ENCODE data around the gene BRSK1.

The BRSK1 gene

DNA sequence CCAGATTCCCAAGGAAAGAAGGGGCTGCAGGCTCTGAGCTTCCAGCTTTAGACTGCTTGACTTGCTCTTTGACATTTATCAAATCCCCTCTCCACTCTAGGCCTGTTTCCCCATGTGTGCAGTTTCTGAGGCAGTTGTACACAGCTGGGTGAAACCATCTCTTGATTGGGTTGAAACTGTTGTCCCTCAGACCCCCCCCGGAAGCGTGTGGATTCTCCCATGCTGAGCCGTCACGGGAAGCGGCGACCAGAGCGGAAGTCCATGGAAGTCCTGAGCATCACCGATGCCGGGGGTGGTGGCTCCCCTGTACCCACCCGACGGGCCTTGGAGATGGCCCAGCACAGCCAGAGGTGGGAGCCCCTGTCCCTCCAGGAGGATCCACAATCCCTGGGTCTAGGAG is 19.7 kb downstream of the BRSK1 start:
- no peaks in the 10 kb centered on the region for H3F3A ChIP-seq (ENCODE audit: control insufficient read depth, insufficient read depth)
- no peaks in the 10 kb centered on the region for H3K79me2 ChIP-seq (ENCODE audit: control insufficient read depth, low read length)
- no peaks in the 10 kb centered on the region for H4K20me1 ChIP-seq (ENCODE audit: control insufficient read depth, insufficient read depth, low read depth, low read length)
- no peak for TF ChIP-seq EZH2phosphoT487 (IDR thresholded peaks at IDR 0.05; ENCODE audit: borderline replicate concordance, low read length)
- no peak for TF ChIP-seq CTCF (IDR thresholded peaks at IDR 0.05; ENCODE audit: low read depth, low read length, poor library complexity, severe bottlenecking)
- H3K4me1 ChIP-seq (ENCODE audit: control insufficient read depth, low read length), result peaks cover 37% of the 10 kb centered on the region
- peaks cover 16% of the 10 kb centered on the region for H3K27me3 ChIP-seq (ENCODE audit: control insufficient read depth, low read length)
- H3K36me3 ChIP-seq (ENCODE audit: control insufficient read depth, low read length), result no peaks in the 10 kb centered on the region
- no peak overlapping the region for H3K27ac ChIP-seq (ENCODE audit: low read depth, low read length)
- no peak overlapping the region for H3K4me2 ChIP-seq (ENCODE audit: low read length)
- H3K9me3 ChIP-seq (ENCODE audit: control insufficient read depth, insufficient read depth, low read length), result no peaks in the 10 kb centered on the region
- H3K4me3 ChIP-seq (ENCODE audit: low read length), result no peak overlapping the region
- H3K9me2 ChIP-seq (replicated peaks; ENCODE audit: control insufficient read depth, low read length), result no peaks in the 10 kb centered on the region

DNA sequence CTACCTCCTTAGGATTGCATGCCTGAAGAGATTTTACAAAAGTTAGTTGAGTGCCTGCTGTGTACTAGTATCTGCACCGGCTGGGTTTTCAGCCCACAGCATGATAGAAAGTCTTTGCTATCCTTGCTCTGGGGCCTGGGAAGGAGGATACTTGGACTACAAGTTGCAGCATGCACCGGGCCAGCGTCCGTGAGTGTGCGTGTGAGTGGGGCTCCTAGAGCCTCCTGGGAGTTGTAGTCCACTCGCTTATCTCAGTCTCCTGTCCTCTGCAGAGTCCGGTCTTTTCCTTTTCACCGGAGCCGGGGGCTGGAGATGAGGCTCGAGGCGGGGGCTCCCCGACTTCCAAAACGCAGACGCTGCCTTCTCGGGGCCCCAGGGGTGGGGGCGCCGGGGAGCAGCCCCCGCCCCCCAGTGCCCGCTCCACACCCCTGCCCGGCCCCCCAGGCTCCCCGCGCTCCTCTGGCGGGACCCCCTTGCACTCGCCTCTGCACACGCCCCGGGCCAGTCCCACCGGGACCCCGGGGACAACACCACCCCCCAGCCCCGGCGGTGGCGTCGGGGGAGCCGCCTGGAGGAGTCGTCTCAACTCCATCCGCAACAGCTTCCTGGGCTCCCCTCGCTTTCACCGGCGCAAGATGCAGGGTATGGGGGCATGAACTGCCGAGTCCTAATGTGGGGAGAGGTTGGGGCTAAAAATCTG is 20.6 kb downstream of the BRSK1 start:
- Histone ChIP-seq H3K9me2 (replicated peaks; ENCODE audit: control insufficient read depth, low read length) (no peaks in the 10 kb centered on the region), H3K27ac (ENCODE audit: low read depth, low read length) (no peak overlapping the region), H4K20me1 (ENCODE audit: control insufficient read depth, insufficient read depth, low read depth, low read length) (no peaks in the 10 kb centered on the region), H3K4me1 (ENCODE audit: control insufficient read depth, low read length) (peaks cover 36% of the 10 kb centered on the region), H3K36me3 (ENCODE audit: control insufficient read depth, low read length) (no peaks in the 10 kb centered on the region), H3K27me3 (ENCODE audit: control insufficient read depth, low read length) (peaks cover 10% of the 10 kb centered on the region), H3F3A (ENCODE audit: control insufficient read depth, insufficient read depth) (no peaks in the 10 kb centered on the region), H3K4me3 (ENCODE audit: low read length) (no peak overlapping the region), H3K4me2 (ENCODE audit: low read length) (no peak overlapping the region), H3K9me3 (ENCODE audit: control insufficient read depth, insufficient read depth, low read length) (no peaks in the 10 kb centered on the region), H3K79me2 (ENCODE audit: control insufficient read depth, low read length) (no peaks in the 10 kb centered on the region)
- TF ChIP-seq EZH2phosphoT487 (IDR thresholded peaks at IDR 0.05; ENCODE audit: borderline replicate concordance, low read length) (no peak), CTCF (IDR thresholded peaks at IDR 0.05; ENCODE audit: low read depth, low read length, poor library complexity, severe bottlenecking) (no peak)

DNA sequence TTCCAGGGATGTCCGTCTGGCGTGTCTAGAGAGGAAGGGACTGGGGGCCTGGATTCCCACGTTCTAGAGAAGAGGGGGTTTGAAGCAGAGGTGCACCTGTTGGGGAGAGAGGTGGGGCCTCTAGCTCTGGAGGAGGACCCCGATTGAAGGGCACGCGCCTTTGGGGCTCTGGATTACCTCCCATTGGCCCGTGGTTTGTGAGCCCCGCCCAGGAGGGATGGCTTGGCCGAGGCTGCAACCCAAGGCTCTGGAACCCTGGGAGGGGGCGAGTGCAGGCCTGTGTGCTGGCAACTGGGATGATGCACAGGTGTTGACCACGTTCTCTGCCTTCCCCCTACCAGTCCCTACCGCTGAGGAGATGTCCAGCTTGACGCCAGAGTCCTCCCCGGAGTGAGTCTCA is 21.2 kb downstream of the BRSK1 start:
- Histone ChIP-seq H3K4me1 (ENCODE audit: control insufficient read depth, low read length) (peaks cover 41% of the 10 kb centered on the region), H4K20me1 (ENCODE audit: control insufficient read depth, insufficient read depth, low read depth, low read length) (no peaks in the 10 kb centered on the region), H3F3A (ENCODE audit: control insufficient read depth, insufficient read depth) (no peaks in the 10 kb centered on the region), H3K9me2 (replicated peaks; ENCODE audit: control insufficient read depth, low read length) (no peaks in the 10 kb centered on the region), H3K36me3 (ENCODE audit: control insufficient read depth, low read length) (no peaks in the 10 kb centered on the region), H3K4me3 (ENCODE audit: low read length) (no peak overlapping the region), H3K9me3 (ENCODE audit: control insufficient read depth, insufficient read depth, low read length) (no peaks in the 10 kb centered on the region), H3K27ac (ENCODE audit: low read depth, low read length) (no peak overlapping the region), H3K4me2 (ENCODE audit: low read length) (no peak overlapping the region), H3K79me2 (ENCODE audit: control insufficient read depth, low read length) (no peaks in the 10 kb centered on the region), H3K27me3 (ENCODE audit: control insufficient read depth, low read length) (peaks cover 7% of the 10 kb centered on the region)
- TF ChIP-seq CTCF (IDR thresholded peaks at IDR 0.05; ENCODE audit: low read depth, low read length, poor library complexity, severe bottlenecking) (no peak), EZH2phosphoT487 (IDR thresholded peaks at IDR 0.05; ENCODE audit: borderline replicate concordance, low read length) (no peak)

All from DOHH2 (cell line).